CD4-positive, alpha-beta T cell (primary cell): ENCODE results near the gene CDK14. TPM values are rescaled to one million over a fixed set of nuclear protein-coding genes. Genes with fewer than 3 reads are reported as not detected.

Source experiments
- ATAC-seq: fragments of 200-7000 bp; cut with Tn5 transposase; one replicate; pipeline ENCODE4 v1.10.0; 2022; ENCODE audit warnings: mild to moderate bottlenecking; ENCODE audit not compliant: poor library complexity
- CTCF ChIA-PET: fragments of 350-600 bp; sonication (Branson Sonifier 250); formaldehyde crosslinking; loops from one replicate; lab custom pipeline; 2021; ENCODE audit warnings: antibody characterized with exemption, inconsistent platforms; lab: Charles Lee
- POLR2A ChIA-PET: fragments of 350-600 bp; sonication (Branson Sonifier 250); formaldehyde crosslinking; loops from one replicate; lab custom pipeline; 2021; ENCODE audit warnings: antibody characterized with exemption, inconsistent platforms; lab: Charles Lee
- DNase-seq, 14 experiments: peaks; one replicate each; pipeline ENCODE4 v3.0.0-alpha.2; 2013 to 2020; ENCODE audit warnings: mixed read lengths in 2 of 14
- H3K27ac ChIP-seq, 2 donors: one replicate each; pipeline versions ENCODE4 v1.5.1 to v1.7.0; 2013; ENCODE audit warnings: low read length in 2 of 2, low read depth in 1 of 2, mild to moderate bottlenecking in 1 of 2
- H3K27me3 ChIP-seq, 2 experiments: 1 replicate in 1 of 2; 2 replicates in 1 of 2; pipeline versions ENCODE4 v1.6.1 to v1.7.0; 2013; ENCODE audit warnings: low read length in 2 of 2, control low read depth in 1 of 2, mild to moderate bottlenecking in 1 of 2, moderate library complexity in 1 of 2; ENCODE audit not compliant: insufficient read depth in 2 of 2, control insufficient read depth in 1 of 2
- H3K36me3 ChIP-seq: one replicate; pipeline ENCODE4 v1.6.1; 2013; ENCODE audit warnings: low read length, control low read depth; ENCODE audit not compliant: insufficient read depth
- H3K4me1 ChIP-seq: one replicate; pipeline ENCODE4 v1.6.1; 2013; ENCODE audit warnings: low read length, control low read depth; ENCODE audit not compliant: insufficient read depth
- H3K4me3 ChIP-seq: one replicate; pipeline ENCODE4 v1.5.1; 2013; ENCODE audit warnings: mild to moderate bottlenecking, low read length, moderate library complexity
- H3K9me3 ChIP-seq, 2 experiments: 1 replicate in 1 of 2; 2 replicates in 1 of 2; pipeline versions ENCODE4 v1.6.1 to v1.7.0; 2013; ENCODE audit warnings: low read length in 2 of 2, mild to moderate bottlenecking in 2 of 2, control low read depth in 1 of 2, moderate library complexity in 1 of 2; ENCODE audit not compliant: control insufficient read depth in 1 of 2, insufficient read depth in 1 of 2
- H3K27ac Mint-ChIP-seq: one replicate; pipeline ENCODE4 v1.8.0; 2020; ENCODE audit warnings: mixed read lengths
- H3K27me3 Mint-ChIP-seq: one replicate; pipeline ENCODE4 v1.8.0; 2021; ENCODE audit warnings: mixed read lengths
- H3K36me3 Mint-ChIP-seq: one replicate; pipeline ENCODE4 v1.8.0; 2021; ENCODE audit warnings: low read depth, mixed read lengths
- H3K4me1 Mint-ChIP-seq: one replicate; pipeline ENCODE4 v1.8.0; 2021; ENCODE audit warnings: low read depth, mixed read lengths
- H3K4me3 Mint-ChIP-seq: one replicate; pipeline ENCODE4 v1.8.0; 2020; ENCODE audit warnings: mild to moderate bottlenecking, mixed read lengths
- H3K9me3 Mint-ChIP-seq: one replicate; pipeline ENCODE4 v1.8.0; 2020; ENCODE audit warnings: mixed read lengths
- intact Hi-C, 2 experiments: fragments of 100-400 bp; cut with DNase I in 1 of 2; cut with micrococcal nuclease in 1 of 2; formaldehyde crosslinking; loops; one replicate each; pipeline versions ENCODE4 v1.15.1 to v1.9.0; 2023 to 2025; cut with DNase I, micrococcal nuclease
- total RNA-seq, 174 experiments: library from RNA in 2 of 174; stranded (reverse) in 2 of 174; gene quantifications; one replicate each; pipeline ENCODE4 v1.2.3 and lab custom pipeline; 2021 to 2026
- TF ChIP-seq, protein P1 (sequence below): fragments of 200-600 bp; IDR thresholded peaks from one replicate; pipeline ENCODE4 v1.8.0; 2022; ENCODE audit warnings: antibody characterized with exemption, mild to moderate bottlenecking

CDK14 gene
- total RNA-seq, 2 experiments from 2014 or later, result 0.45 to 0.47 TPM

DNA sequence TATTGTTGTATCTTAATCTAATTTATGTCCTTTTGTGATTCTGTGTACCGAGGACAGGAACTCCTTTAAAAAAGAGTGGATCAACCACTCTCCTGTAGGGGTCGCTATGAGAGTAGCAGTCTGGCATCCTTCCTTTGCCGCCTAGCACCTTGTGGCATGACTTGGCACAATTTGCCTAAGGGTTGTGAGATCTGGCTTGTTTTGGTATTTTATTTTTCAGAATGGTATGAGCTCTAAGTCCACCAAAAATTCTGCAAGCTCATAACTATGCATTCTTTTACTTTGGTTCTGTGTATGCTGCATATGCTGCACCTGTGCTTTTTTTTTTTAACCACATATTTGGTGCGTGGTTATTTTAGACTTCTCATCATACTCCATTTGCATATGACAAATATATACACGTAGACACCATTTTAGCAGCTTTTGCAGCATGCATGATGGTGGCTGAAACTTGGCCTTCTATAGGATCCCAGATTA, 112.8 kb downstream of the CDK14 start:
- no peaks in the 10 kb centered on the region for H3K36me3 ChIP-seq
- H3K27ac ChIP-seq, result no peak overlapping the region
- H3K4me1 ChIP-seq, result no peaks in the 10 kb centered on the region
- POLR2A ChIA-PET, result no interaction called here
- H3K9me3 ChIP-seq, result no peaks in the 10 kb centered on the region
- TF ChIP-seq, protein P1, sequence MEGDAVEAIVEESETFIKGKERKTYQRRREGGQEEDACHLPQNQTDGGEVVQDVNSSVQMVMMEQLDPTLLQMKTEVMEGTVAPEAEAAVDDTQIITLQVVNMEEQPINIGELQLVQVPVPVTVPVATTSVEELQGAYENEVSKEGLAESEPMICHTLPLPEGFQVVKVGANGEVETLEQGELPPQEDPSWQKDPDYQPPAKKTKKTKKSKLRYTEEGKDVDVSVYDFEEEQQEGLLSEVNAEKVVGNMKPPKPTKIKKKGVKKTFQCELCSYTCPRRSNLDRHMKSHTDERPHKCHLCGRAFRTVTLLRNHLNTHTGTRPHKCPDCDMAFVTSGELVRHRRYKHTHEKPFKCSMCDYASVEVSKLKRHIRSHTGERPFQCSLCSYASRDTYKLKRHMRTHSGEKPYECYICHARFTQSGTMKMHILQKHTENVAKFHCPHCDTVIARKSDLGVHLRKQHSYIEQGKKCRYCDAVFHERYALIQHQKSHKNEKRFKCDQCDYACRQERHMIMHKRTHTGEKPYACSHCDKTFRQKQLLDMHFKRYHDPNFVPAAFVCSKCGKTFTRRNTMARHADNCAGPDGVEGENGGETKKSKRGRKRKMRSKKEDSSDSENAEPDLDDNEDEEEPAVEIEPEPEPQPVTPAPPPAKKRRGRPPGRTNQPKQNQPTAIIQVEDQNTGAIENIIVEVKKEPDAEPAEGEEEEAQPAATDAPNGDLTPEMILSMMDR, result no peak
- peak in 2 of 14 experiments; percentile 11 to 32 for DNase-seq
- Mint-ChIP-seq H3K4me3 (no peak overlapping the region), H3K4me1 (no peaks in the 10 kb centered on the region), H3K27me3 (no peaks in the 10 kb centered on the region), H3K36me3 (no peaks in the 10 kb centered on the region), H3K9me3 (no peaks in the 10 kb centered on the region), H3K27ac (no peak overlapping the region)
- no peak overlapping the region for H3K4me3 ChIP-seq
- no peaks in the 10 kb centered on the region for H3K27me3 ChIP-seq
- intact Hi-C loops, result no loop called here
- ATAC-seq, result no peak
- CTCF ChIA-PET, result no interaction called here

DNA sequence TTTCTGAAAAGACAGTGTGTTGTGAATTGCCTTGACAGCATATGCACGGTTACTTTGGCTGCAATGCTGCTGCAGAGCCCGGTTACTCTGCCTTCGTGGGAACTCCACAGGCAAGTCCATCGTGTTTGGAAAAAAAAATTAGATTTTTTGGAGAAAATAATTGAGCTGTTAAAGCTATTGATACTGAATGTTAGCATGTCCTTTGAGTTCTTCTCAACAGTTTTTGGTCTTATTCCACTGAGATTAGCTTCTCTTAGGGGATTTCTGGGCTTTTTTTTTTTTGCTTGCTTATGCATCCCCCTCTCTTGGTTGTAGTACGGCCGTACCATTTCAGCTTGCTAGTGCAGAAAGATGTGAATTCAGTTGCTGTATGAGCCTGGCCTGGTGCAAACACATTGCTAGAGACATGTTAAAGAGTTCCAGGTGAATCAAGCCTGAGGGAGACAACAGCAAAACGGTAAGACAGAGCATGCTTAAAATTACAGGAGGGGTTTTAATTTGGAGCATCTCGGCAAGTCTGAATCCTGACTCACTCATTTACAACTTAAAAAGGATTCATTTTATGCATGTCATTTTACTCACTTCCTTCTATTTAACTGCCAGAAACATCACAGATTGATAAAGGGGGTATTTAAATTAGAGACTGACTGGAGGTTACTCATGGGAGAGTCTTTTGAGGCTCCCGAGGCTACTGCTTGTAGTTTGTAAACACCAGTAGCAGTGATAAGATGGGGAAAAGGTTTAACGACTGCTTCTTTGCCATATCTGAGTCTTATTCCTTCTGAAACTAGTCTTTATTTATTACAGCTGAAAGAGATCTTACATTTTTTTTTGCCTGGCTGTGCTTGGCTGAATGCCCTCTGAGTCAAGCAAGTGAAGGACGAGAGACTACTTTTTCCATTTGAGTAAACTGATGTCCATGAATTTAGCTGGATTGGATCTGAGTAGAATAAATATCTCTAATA, 113.7 kb downstream of the CDK14 start:
- CTCF ChIA-PET, result no interaction called here
- H3K27ac ChIP-seq, result no peak overlapping the region
- H3K36me3 ChIP-seq, result no peaks in the 10 kb centered on the region
- DNase-seq, result no peak
- no peak overlapping the region for H3K4me3 ChIP-seq
- Mint-ChIP-seq H3K4me3 (no peak overlapping the region), H3K27me3 (no peaks in the 10 kb centered on the region), H3K36me3 (no peaks in the 10 kb centered on the region), H3K9me3 (no peaks in the 10 kb centered on the region), H3K4me1 (no peaks in the 10 kb centered on the region), H3K27ac (no peak overlapping the region)
- ATAC-seq, result no peak
- TF ChIP-seq, protein P1, result no peak
- no peaks in the 10 kb centered on the region for H3K27me3 ChIP-seq
- intact Hi-C loops, result no loop called here
- H3K9me3 ChIP-seq, result no peaks in the 10 kb centered on the region
- POLR2A ChIA-PET, result no interaction called here
- no peaks in the 10 kb centered on the region for H3K4me1 ChIP-seq

DNA sequence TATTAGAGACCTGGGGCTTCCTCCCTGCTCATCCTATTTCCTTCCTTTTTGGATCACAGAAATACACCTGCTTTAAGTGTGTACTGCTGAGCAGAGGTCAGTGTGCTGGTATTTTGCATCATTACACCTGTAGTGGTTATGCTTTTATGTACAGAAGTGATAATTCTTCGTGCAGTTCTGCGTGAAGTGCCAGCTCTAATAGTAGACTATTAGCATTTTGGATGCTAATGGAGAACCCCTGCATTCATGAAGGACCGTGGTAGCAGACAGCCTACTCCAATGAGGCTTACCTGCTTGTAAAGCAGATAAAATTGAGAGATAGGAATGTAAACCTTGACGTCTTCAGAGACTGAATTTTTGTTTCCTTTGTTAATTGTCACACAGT, 114.3 kb downstream of the CDK14 start:
- H3K36me3 Mint-ChIP-seq, result no peaks in the 10 kb centered on the region
- Histone ChIP-seq H3K27me3 (no peaks in the 10 kb centered on the region), H3K9me3 (no peaks in the 10 kb centered on the region), H3K36me3 (no peaks in the 10 kb centered on the region), H3K27ac (no peak overlapping the region), H3K4me3 (no peak overlapping the region), H3K4me1 (no peaks in the 10 kb centered on the region)
- ChIA-PET CTCF (no interaction called here), POLR2A (no interaction called here)
- no peaks in the 10 kb centered on the region for H3K27me3 Mint-ChIP-seq
- TF ChIP-seq, protein P1, result no peak
- intact Hi-C loops, result no loop called here
- H3K4me3 Mint-ChIP-seq, result no peak overlapping the region
- ATAC-seq, result no peak
- no peaks in the 10 kb centered on the region for H3K9me3 Mint-ChIP-seq
- H3K4me1 Mint-ChIP-seq, result no peaks in the 10 kb centered on the region
- no peak overlapping the region for H3K27ac Mint-ChIP-seq
- no peak for DNase-seq
